Naive thymus-derived CD8-positive, alpha-beta T cell (primary cell): ENCODE results near the gene RBBP9. TPM values are rescaled to one million over a fixed set of nuclear protein-coding genes. Genes with fewer than 3 reads are reported as not detected.
"Not testable (repeated sequence)": the region's sequence is repeated elsewhere in the genome, so short reads cannot be mapped to it uniquely, and the experiment has no call there.

Source experiments
- ATAC-seq, 2 donors: fragments of 150-1000 bp; cut with Tn5 transposase in 1 of 2; sonication (Bioruptor Pico), chemical (Tn5 transposase) in 1 of 2; 1 replicate in 1 of 2; 2 replicates in 1 of 2; pipeline ENCODE4 v1.10.0; 2021; ENCODE audit warnings: mild to moderate bottlenecking in 2 of 2, moderate library complexity in 2 of 2
- POLR2A ChIA-PET: fragments of 350-600 bp; sonication (Branson Sonifier 250); formaldehyde crosslinking; loops from one replicate; lab custom pipeline; 2021; ENCODE audit warnings: antibody characterized with exemption; lab: Charles Lee
- DNase-seq, 10 donors: peaks; one replicate each; pipeline versions ENCODE4 v3.0.0 to v3.0.0-alpha.2; 2020 to 2022
- H3K27ac Mint-ChIP-seq, 10 donors: one replicate each; pipeline ENCODE4 v1.8.0; 2020 to 2022; ENCODE audit warnings: mild to moderate bottlenecking in 10 of 10, mixed read lengths in 10 of 10, moderate library complexity in 4 of 10, inconsistent platforms in 1 of 10
- H3K27me3 Mint-ChIP-seq, 5 donors: one replicate each; pipeline ENCODE4 v1.8.0; 2021 to 2022; ENCODE audit warnings: mixed read lengths in 5 of 5
- H3K36me3 Mint-ChIP-seq, 3 donors: one replicate each; pipeline ENCODE4 v1.8.0; 2020 to 2022; ENCODE audit warnings: mixed read lengths in 3 of 3, mild to moderate bottlenecking in 2 of 3, inconsistent platforms in 1 of 3
- H3K4me1 Mint-ChIP-seq, 4 donors: one replicate each; pipeline ENCODE4 v1.8.0; 2021 to 2022; ENCODE audit warnings: mixed read lengths in 4 of 4
- H3K4me3 Mint-ChIP-seq, 10 donors: one replicate each; pipeline ENCODE4 v1.8.0; 2020 to 2022; ENCODE audit warnings: mild to moderate bottlenecking in 10 of 10, mixed read lengths in 10 of 10, moderate library complexity in 6 of 10, inconsistent platforms in 1 of 10
- H3K9me3 Mint-ChIP-seq, 9 donors: one replicate each; pipeline ENCODE4 v1.8.0; 2020 to 2022; ENCODE audit warnings: mixed read lengths in 9 of 9, mild to moderate bottlenecking in 3 of 9, inconsistent platforms in 1 of 9, moderate library complexity in 1 of 9
- polyA plus RNA-seq, 3 donors: library from polyadenylated mRNA; unstranded; fragments of 300-500 nt; fragmentation: Illumina TruSeq; gene quantifications; one replicate each; pipeline ENCODE4 v1.2.3, GENCODE V29; 2021
- total RNA-seq, 8 experiments: library from RNA in 2 of 8; stranded (reverse) in 2 of 8; gene quantifications; one replicate each; pipeline ENCODE4 v1.2.3 and lab custom pipeline; 2021 to 2026

The RBBP9 gene
- total and polyA plus RNA-seq, 5 experiments from 2014 or later, result 7.5 to 9.9 (median 8.5) TPM

DNA sequence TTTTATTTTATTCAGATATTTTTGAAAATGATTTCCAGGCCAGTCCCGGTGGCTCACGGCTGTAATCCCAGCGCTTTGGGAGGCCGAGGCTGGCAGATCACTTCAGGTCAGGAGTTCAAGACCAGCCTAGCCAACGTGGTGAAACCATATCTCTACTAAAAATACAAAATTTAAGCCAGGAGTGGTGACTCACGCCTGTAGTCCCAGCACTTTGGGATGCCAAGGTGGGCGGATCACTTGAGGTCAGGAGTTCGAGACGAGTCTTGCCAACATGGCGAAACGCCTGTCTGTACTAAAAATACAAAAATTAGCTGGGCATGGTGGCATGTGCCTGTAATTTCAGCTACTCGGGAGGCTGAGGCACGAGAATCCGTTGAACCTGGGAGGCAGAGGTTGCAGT, 29.7 kb upstream of the RBBP9 start:
- H3K27ac Mint-ChIP-seq, DNase-seq, H3K9me3 Mint-ChIP-seq, H3K4me3 Mint-ChIP-seq, ATAC-seq, H3K27me3 Mint-ChIP-seq, POLR2A ChIA-PET, H3K4me1 Mint-ChIP-seq: not testable (repeated sequence)
- peaks cover 3 to 78% (median 28%) of the 10 kb centered on the region in 3 donors for H3K36me3 Mint-ChIP-seq

DNA sequence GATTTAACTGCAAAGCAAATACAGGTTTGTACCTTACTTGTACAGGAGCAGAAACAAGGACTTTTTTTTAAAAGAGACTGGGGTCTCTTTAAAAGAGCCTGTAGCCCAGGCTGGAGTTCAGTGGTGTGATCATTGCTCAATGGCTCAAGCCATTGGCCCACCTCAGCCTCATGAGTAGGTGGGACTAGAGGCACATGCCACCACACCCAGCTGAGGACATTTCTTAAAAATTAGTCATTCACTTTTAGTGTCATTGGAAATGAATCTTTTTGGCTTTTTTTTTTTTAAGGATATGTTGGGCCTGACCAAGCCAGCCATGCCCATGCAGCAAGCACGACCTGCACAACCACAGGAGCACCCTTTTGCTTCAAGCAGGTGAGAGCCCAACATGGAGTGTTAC, 27.6 kb upstream of the RBBP9 start:
- ATAC-seq (no peak), DNase-seq (no peak)
- H3K4me1 Mint-ChIP-seq, result peaks cover 0 to 8% (median 0%) of the 10 kb centered on the region in 4 donors
- H3K27me3 Mint-ChIP-seq, result no peaks in the 10 kb centered on the region
- POLR2A ChIA-PET, result interaction anchor here (0.6 kb wide), 1 partner anchor 9 kb away, joined by 3 read pairs; no protein-coding TSS in a partner anchor
- peaks cover 3 to 60% (median 17%) of the 10 kb centered on the region in 3 donors for H3K36me3 Mint-ChIP-seq
- no peak overlapping the region for H3K4me3 Mint-ChIP-seq
- no peaks in the 10 kb centered on the region for H3K9me3 Mint-ChIP-seq
- H3K27ac Mint-ChIP-seq, result peak overlapping the region in 4 of 10 donors; percentile 31 to 67 (median 40)

GRCh38 chr20:18523066-18523465, 26.0 kb upstream of the RBBP9 start:
- no peak for DNase-seq
- H3K4me3 Mint-ChIP-seq, result no peak overlapping the region
- H3K27me3 Mint-ChIP-seq, result no peaks in the 10 kb centered on the region
- H3K9me3 Mint-ChIP-seq, result no peaks in the 10 kb centered on the region
- H3K36me3 Mint-ChIP-seq, result peaks cover 3 to 45% (median 13%) of the 10 kb centered on the region in 3 donors
- no peak for ATAC-seq
- POLR2A ChIA-PET, result interaction anchor here (0.7 kb wide), 1 partner anchor 500 kb away, joined by 6 read pairs; no protein-coding TSS in a partner anchor
- H3K27ac Mint-ChIP-seq, result peak overlapping the region in 1 of 10 donors; percentile 59
- H3K4me1 Mint-ChIP-seq, result peaks cover 0 to 3% (median 0%) of the 10 kb centered on the region in 4 donors

GRCh38 chr20:18522066-18522465, 25.0 kb upstream of the RBBP9 start:
- peak overlapping the region in 1 of 10 donors; percentile 27 for H3K27ac Mint-ChIP-seq
- H3K4me1 Mint-ChIP-seq, DNase-seq, H3K27me3 Mint-ChIP-seq, H3K9me3 Mint-ChIP-seq, ATAC-seq, POLR2A ChIA-PET, H3K4me3 Mint-ChIP-seq: not testable (repeated sequence)
- peaks cover 3 to 35% (median 11%) of the 10 kb centered on the region in 3 donors for H3K36me3 Mint-ChIP-seq

DNA sequence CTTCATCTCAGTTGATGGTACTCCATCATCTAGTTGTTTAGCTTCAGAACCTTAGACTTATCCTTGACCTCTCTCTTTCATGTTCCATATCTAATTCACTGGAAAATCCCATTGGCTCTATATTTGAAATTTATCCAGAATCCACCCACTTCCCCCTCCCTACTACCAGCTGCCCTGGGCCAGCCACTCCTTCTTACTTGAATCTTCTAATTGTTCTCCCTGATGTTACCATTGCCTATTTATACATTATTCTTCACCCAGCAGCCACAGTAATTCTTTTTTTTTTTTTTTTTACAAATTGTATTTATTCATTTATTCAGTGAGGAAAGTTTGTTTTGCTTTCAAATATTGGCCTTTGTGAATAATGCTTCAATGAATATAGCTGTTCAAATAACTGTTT, 18.9 kb upstream of the RBBP9 start:
- H3K27me3 Mint-ChIP-seq, result no peaks in the 10 kb centered on the region
- DNase-seq (no peak), ATAC-seq (no peak)
- H3K9me3 Mint-ChIP-seq, result no peaks in the 10 kb centered on the region
- H3K4me1 Mint-ChIP-seq, result peaks cover 11 to 33% (median 22%) of the 10 kb centered on the region in 4 donors
- peak overlapping the region in 1 of 10 donors; percentile 56 for H3K27ac Mint-ChIP-seq
- no peak overlapping the region for H3K4me3 Mint-ChIP-seq
- peaks cover 0 to 49% (median 15%) of the 10 kb centered on the region in 3 donors for H3K36me3 Mint-ChIP-seq
- POLR2A ChIA-PET, result interaction anchor here (0.6 to 0.7 kb wide), 2 partner anchors 8 to 9 kb away, joined by 3 read pairs; no protein-coding TSS in a partner anchor

GRCh38 chr20:18514127-18514526, 17.1 kb upstream of the RBBP9 start:
- H3K4me1 Mint-ChIP-seq, result peaks cover 15 to 49% (median 38%) of the 10 kb centered on the region in 4 donors
- no peak overlapping the region for H3K27ac Mint-ChIP-seq
- H3K36me3 Mint-ChIP-seq, result peaks cover 0 to 63% (median 26%) of the 10 kb centered on the region in 3 donors

GRCh38 chr20:18513208-18513607, 16.2 kb upstream of the RBBP9 start:
- no peaks in the 10 kb centered on the region for H3K9me3 Mint-ChIP-seq
- ATAC-seq (no peak), DNase-seq (no peak)
- POLR2A ChIA-PET, result no interaction called here
- peaks cover 0 to 64% (median 26%) of the 10 kb centered on the region in 3 donors for H3K36me3 Mint-ChIP-seq
- H3K27me3 Mint-ChIP-seq, result no peaks in the 10 kb centered on the region
- peaks cover 20 to 58% (median 48%) of the 10 kb centered on the region in 4 donors for H3K4me1 Mint-ChIP-seq
- no peak overlapping the region for H3K27ac Mint-ChIP-seq
- H3K4me3 Mint-ChIP-seq, result peak overlapping the region in 2 of 10 donors; percentile 9 to 20

More at GRCh38 chr20:18514127-18514526, 17.1 kb upstream of the RBBP9 start:
- no peak overlapping the region for H3K4me3 Mint-ChIP-seq
- DNase-seq, result no peak
- no peaks in the 10 kb centered on the region for H3K9me3 Mint-ChIP-seq
- H3K27me3 Mint-ChIP-seq, result no peaks in the 10 kb centered on the region
- ATAC-seq, result no peak
- POLR2A ChIA-PET, result no interaction called here

- POLR2A ChIA-PET, result no interaction called here
- H3K36me3 Mint-ChIP-seq, result peaks cover 0 to 63% (median 26%) of the 10 kb centered on the region in 3 donors
Observed at GRCh38 chr20:18511571-18511970, 14.5 kb upstream of the RBBP9 start.

DNA sequence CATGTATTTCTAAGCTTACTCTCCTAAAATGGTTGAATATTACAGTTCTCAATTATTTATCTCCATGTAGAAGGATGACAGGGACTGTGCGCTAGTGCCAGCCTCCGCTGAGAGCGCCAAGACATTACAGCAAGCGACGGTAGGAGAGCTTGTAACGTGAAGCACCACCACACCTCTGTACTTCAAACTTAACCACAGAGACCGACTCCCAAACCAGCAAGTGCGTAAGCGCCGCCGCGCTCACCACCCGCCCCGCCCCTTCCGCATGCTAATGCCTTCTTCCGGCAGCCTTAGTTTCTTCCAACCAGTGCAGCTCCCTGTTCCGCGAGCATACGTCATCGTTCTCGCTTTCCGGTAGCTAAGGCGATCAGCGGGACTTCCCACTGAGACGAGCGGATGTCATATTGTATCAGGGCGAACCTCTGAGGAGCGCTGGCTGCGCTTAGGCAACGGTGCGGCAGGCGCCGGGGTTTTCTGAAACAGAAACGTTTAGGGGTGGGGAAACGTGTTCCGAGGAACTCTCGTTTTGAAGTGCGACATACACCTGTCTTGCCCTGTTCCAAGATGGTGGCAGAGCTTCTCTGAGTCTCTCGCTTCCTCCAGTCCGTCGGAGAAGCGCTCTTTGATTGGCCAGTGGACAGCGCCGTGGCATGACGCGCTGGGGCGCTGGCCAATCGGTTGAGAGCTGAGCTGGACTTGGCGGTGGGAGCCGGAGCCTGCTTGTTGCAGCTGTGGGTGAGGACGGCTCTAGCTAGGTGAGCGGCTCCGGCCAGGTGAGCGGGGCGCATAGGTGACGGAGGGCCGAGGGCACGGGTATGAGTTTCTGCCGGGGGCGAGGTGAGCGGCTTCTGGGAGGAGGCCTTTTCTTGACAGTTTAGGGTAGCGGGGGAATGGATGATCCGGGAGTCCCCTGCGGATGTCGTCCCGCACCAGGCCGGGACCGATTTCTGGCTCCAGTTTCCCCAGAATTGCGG, 10.5 kb upstream of the RBBP9 start, which contains the start of gene SEC23B:
TSS of gene SEC23B (plus strand) at position 723 of the 974 bp plus-strand sequence. CDS start 2,896 bp downstream, outside the sequence.
- peak within 1 kb of the TSS; percentile 99 to 100 (median 100) for H3K27ac Mint-ChIP-seq
- POLR2A ChIA-PET, result interaction anchor here (0.6 to 5.1 kb wide), 17 partner anchors 9 to 1545 kb away, joined by 3 to 94 read pairs (median 5); partner anchors contain the start of genes CFAP61, CRNKL1, DTD1 and DZANK1
- H3K4me3 Mint-ChIP-seq, result peak within 1 kb of the TSS; percentile 93 to 100 (median 99)
- DNase-seq (peak; percentile 90 to 100 (median 99)), ATAC-seq (peak; percentile 83 to 90)
- peaks cover 20 to 54% (median 48%) of the 10 kb centered on the region in 4 donors for H3K4me1 Mint-ChIP-seq
- no peaks in the 10 kb centered on the region for H3K9me3 Mint-ChIP-seq
- peaks cover 0 to 8% (median under 1%) of the 10 kb centered on the region in 5 donors for H3K27me3 Mint-ChIP-seq
- peaks cover 0 to 28% (median 16%) of the 10 kb centered on the region in 3 donors for H3K36me3 Mint-ChIP-seq

More at GRCh38 chr20:18511571-18511970, 14.5 kb upstream of the RBBP9 start:
- Mint-ChIP-seq H3K9me3 (no peaks in the 10 kb centered on the region), H3K4me1 (peaks cover 28 to 72% (median 61%) of the 10 kb centered on the region in 4 donors), H3K27ac (no peak overlapping the region), H3K27me3 (peaks cover 0 to 2% (median 0%) of the 10 kb centered on the region in 5 donors), H3K4me3 (no peak overlapping the region)
- no peak for DNase-seq
- no peak for ATAC-seq

GRCh38 chr20:18506744-18507143, 9.7 kb upstream of the RBBP9 start:
- Mint-ChIP-seq H3K4me1 (peaks cover 20 to 51% (median 48%) of the 10 kb centered on the region in 4 donors), H3K27ac (peak overlapping the region; percentile 99 to 100 (median 100)), H3K27me3 (peaks cover 5 to 13% (median 8%) of the 10 kb centered on the region in 5 donors), H3K36me3 (peaks cover 0 to 23% (median 16%) of the 10 kb centered on the region in 3 donors), H3K4me3 (peak overlapping the region; percentile 93 to 100 (median 99)), H3K9me3 (no peaks in the 10 kb centered on the region)
- DNase-seq (peak in 2 of 10 donors; percentile 9 to 20), ATAC-seq (peak in 1 of 2 donors; percentile 0)
- POLR2A ChIA-PET, result interaction anchor here (1.0 to 5.1 kb wide), 11 partner anchors 9 to 1545 kb away, joined by 4 to 94 read pairs (median 9); partner anchors contain the start of genes CFAP61, CRNKL1, DTD1 and DZANK1

GRCh38 chr20:18504479-18505060, 7.5 kb upstream of the RBBP9 start:
- Mint-ChIP-seq H3K9me3 (no peaks in the 10 kb centered on the region), H3K27ac (peak overlapping the region in 2 of 10 donors; percentile 31 to 65), H3K4me3 (no peak overlapping the region), H3K36me3 (peaks cover 0 to 2% (median under 1%) of the 10 kb centered on the region in 3 donors), H3K27me3 (peaks cover 5 to 14% (median 9%) of the 10 kb centered on the region in 5 donors), H3K4me1 (peaks cover 13 to 30% (median 28%) of the 10 kb centered on the region in 4 donors)
- DNase-seq (peak in 1 of 10 donors; percentile 44), ATAC-seq (no peak)
- POLR2A ChIA-PET, result interaction anchor here (0.6 to 5.1 kb wide), 3 partner anchors 7 to 38 kb away, joined by 6 to 94 read pairs (median 49); partner anchors contain the start of genes DZANK1, POLR3F and RBBP9

DNA sequence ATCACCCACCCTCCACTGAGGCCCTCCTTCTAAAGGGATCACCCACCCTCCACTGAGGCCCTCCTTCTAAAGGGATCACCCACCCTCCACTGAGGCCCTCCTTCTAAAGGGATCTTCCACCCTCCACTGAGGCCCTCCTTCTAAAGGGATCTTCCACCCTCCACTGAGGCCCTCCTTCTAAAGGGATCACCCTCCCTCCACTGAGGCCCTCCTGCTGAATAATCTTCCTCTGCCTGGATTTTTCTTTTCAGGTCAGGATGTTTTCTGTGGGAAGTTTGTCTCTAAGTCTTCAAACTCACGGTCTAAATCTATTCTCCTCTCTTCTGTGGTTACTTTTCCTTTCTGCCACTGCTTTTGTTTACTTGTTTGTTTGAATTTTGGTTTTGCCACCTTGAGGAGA, 4.6 kb upstream of the RBBP9 start:
- POLR2A ChIA-PET, H3K9me3 Mint-ChIP-seq, ATAC-seq, H3K27ac Mint-ChIP-seq, H3K36me3 Mint-ChIP-seq, DNase-seq, H3K4me3 Mint-ChIP-seq: not testable (repeated sequence)
- peaks cover under 1 to 11% (median 6%) of the 10 kb centered on the region in 4 donors for H3K4me1 Mint-ChIP-seq
- H3K27me3 Mint-ChIP-seq, result peaks cover 5 to 13% (median 9%) of the 10 kb centered on the region in 5 donors
